Transverse colon (tissue), 4 donors: ENCODE measurements around the gene HIVEP3. TPM values are rescaled to one million over a fixed set of nuclear protein-coding genes. Genes with fewer than 3 reads are reported as not detected.

ENCODE experiments used
- DNase-seq: peaks from one replicate; pipeline ENCODE4 v3.0.0-alpha.2; 2019
- H3K27ac ChIP-seq, 4 donors: fragments of 200-600 bp; sonication (generic); 2 replicates each; pipeline ENCODE4 v1.5.1; 2016 to 2018; ENCODE audit warnings: inconsistent platforms in 4 of 4
- H3K27me3 ChIP-seq: fragments of 200-600 bp; sonication (generic); 2 replicates; pipeline ENCODE4 v1.5.1; 2017; ENCODE audit warnings: inconsistent platforms
- H3K36me3 ChIP-seq, 4 donors: fragments of 200-600 bp; sonication (generic); 2 replicates each; pipeline ENCODE4 v1.5.1; 2017 to 2019; ENCODE audit warnings: inconsistent platforms in 4 of 4
- H3K4me1 ChIP-seq, 4 donors: fragments of 200-600 bp; sonication (generic); 2 replicates each; pipeline ENCODE4 v1.5.1; 2017 to 2020; ENCODE audit warnings: inconsistent platforms in 4 of 4
- H3K4me3 ChIP-seq, 4 donors: fragments of 200-600 bp; sonication (generic); 1 replicate in 1 of 4; 2 replicates in 3 of 4; pipeline versions ENCODE4 v1.5.1 to v1.6.1; 2017 to 2019; ENCODE audit warnings: inconsistent platforms in 4 of 4
- H3K9me3 ChIP-seq, 2 donors: fragments of 200-600 bp; sonication (generic); 2 replicates each; pipeline ENCODE4 v1.5.1; 2017 to 2019; ENCODE audit warnings: inconsistent platforms in 2 of 2
- EP300 ChIP-seq: sonication (generic); formaldehyde crosslinking; IDR thresholded peaks from one replicate; pipeline ENCODE4 v1.6.1; 2017; ENCODE audit warnings: antibody characterized with exemption, low read depth
- POLR2A ChIP-seq: fragments of 450-650 bp; IDR thresholded peaks from one replicate; pipeline ENCODE4 v1.6.1; 2016; ENCODE audit warnings: antibody characterized with exemption, mild to moderate bottlenecking, moderate library complexity
- POLR2AphosphoS5 ChIP-seq, 3 donors: sonication (generic); formaldehyde crosslinking; IDR thresholded peaks; one replicate each; pipeline ENCODE4 v1.6.1; 2016; ENCODE audit warnings: antibody characterized with exemption in 3 of 3
- WGBS, 2 donors: methylation state at CpG; one replicate each; pipeline ENCODE4 v1.1.5; 2018; ENCODE audit warnings: low coverage in 1 of 2; 5-methylcytosine and 5-hydroxymethylcytosine counted together
- in situ Hi-C, 4 donors: fragments of 200-750 bp; cut with MboI; loops; one replicate each; pipeline versions ENCODE4 v1.15.0 to v1.15.1; 2017; ENCODE audit warnings: low sequenced_read_pairs in 3 of 4, low pct_ligation_motif_present in 1 of 4, low pct_unique_long_range_greater_than_20kb in 1 of 4
- intact Hi-C: fragments of 100-400 bp; cut with DNase I; formaldehyde crosslinking; loops from one replicate; pipeline ENCODE4 v1.15.1; 2023; ENCODE audit warnings: low total_unique reads
- total RNA-seq, 4 donors: library from RNA; depleted of rRNA; stranded (reverse); fragments of >200 nt; gene quantifications; one replicate each; pipeline ENCODE4 v1.1.0, GENCODE V29; 2016
- TF ChIP-seq, protein P1 (sequence below), 5 experiments: fragments of 200-600 bp in 3 of 5; fragments of 450-650 bp in 2 of 5; sonication (generic) in 3 of 5; IDR thresholded peaks; 1 replicate in 2 of 5; 2 replicates in 3 of 5; pipeline ENCODE4 v1.5.1; 2016 to 2017; ENCODE audit warnings: antibody characterized with exemption in 5 of 5, inconsistent platforms in 3 of 5, mild to moderate bottlenecking in 2 of 5, moderate library complexity in 1 of 5

The HIVEP3 gene
- total RNA-seq, 4 donors from 2014 or later: 3.7 to 15.0 (median 5.2) TPM

DNA sequence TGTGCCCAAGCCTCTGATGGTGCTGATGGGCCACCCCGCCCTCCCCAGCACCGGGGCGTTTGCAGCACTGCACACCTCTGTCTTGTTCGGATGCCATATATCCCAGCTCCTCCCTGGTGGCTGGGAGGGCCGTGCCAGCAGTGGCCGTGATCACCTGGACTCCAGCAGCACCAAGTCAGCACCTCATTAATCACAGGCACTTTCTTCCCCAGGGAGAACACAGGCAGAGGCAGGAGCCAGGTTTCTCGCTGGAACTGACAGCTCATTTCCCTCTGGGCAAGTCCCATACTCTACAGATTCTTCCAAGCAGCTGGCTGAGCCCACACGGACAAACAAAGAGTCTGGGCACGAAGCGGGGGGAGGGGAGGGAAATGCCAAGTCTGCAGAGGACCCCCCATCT lies 292.6 kb downstream of the HIVEP3 start:
- Histone ChIP-seq H3K36me3 (no peaks in the 10 kb centered on the region), H3K4me1 (peaks cover 0 to 8% (median 0%) of the 10 kb centered on the region in 4 donors), H3K27ac (no peak overlapping the region), H3K4me3 (no peak overlapping the region), H3K9me3 (no peaks in the 10 kb centered on the region), H3K27me3 (no peaks in the 10 kb centered on the region)
- intact Hi-C loops (no loop called here), in situ Hi-C loops (no loop called here)
- 58% methylated on average over 10 of the region's 10 CpGs; no CpG with 5 or more reads in 1 of the 2 donors for WGBS, 2 donors
- no peak for TF ChIP-seq POLR2A
- TF ChIP-seq, protein P1, sequence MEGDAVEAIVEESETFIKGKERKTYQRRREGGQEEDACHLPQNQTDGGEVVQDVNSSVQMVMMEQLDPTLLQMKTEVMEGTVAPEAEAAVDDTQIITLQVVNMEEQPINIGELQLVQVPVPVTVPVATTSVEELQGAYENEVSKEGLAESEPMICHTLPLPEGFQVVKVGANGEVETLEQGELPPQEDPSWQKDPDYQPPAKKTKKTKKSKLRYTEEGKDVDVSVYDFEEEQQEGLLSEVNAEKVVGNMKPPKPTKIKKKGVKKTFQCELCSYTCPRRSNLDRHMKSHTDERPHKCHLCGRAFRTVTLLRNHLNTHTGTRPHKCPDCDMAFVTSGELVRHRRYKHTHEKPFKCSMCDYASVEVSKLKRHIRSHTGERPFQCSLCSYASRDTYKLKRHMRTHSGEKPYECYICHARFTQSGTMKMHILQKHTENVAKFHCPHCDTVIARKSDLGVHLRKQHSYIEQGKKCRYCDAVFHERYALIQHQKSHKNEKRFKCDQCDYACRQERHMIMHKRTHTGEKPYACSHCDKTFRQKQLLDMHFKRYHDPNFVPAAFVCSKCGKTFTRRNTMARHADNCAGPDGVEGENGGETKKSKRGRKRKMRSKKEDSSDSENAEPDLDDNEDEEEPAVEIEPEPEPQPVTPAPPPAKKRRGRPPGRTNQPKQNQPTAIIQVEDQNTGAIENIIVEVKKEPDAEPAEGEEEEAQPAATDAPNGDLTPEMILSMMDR (IDR thresholded peaks at IDR 0.05): no peak
- no peak for TF ChIP-seq POLR2AphosphoS5 (IDR thresholded peaks at IDR 0.05)
- TF ChIP-seq EP300: no peak
- DNase-seq: no peak

DNA sequence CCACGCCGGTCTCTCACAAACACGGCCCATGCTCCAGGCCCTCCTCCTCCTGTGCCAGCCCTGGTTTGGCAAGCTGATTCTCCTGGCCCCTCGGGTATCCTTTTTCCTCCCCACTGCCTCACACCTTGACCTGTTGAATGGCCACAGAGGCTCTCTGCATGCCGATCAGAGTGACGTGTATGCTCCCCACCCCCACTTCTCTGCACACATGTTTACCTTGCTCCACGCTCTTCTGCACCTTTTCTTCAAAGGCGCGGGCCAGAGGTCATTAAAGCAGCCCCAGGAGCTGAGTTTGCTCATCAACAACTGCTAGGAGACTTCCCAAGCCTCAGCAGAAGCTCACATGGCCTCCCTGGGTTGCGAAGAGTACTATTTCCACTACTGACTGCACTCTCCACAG lies 295.0 kb downstream of the HIVEP3 start:
- no peak for DNase-seq
- intact Hi-C loops (no loop called here), in situ Hi-C loops (no loop called here)
- H3K27ac ChIP-seq: no peak overlapping the region
- H3K4me1 ChIP-seq: peaks cover 0 to 8% (median 0%) of the 10 kb centered on the region in 4 donors
- no peaks in the 10 kb centered on the region for H3K27me3 ChIP-seq
- WGBS, 2 donors: 83 to 86% methylated on average over 6 to 10 of the region's 10 CpGs
- no peak overlapping the region for H3K4me3 ChIP-seq
- H3K9me3 ChIP-seq: no peaks in the 10 kb centered on the region
- TF ChIP-seq, protein P1 (IDR thresholded peaks at IDR 0.05): no peak
- TF ChIP-seq POLR2AphosphoS5 (IDR thresholded peaks at IDR 0.05) (no peak), POLR2A (no peak), EP300 (no peak)
- no peaks in the 10 kb centered on the region for H3K36me3 ChIP-seq

DNA sequence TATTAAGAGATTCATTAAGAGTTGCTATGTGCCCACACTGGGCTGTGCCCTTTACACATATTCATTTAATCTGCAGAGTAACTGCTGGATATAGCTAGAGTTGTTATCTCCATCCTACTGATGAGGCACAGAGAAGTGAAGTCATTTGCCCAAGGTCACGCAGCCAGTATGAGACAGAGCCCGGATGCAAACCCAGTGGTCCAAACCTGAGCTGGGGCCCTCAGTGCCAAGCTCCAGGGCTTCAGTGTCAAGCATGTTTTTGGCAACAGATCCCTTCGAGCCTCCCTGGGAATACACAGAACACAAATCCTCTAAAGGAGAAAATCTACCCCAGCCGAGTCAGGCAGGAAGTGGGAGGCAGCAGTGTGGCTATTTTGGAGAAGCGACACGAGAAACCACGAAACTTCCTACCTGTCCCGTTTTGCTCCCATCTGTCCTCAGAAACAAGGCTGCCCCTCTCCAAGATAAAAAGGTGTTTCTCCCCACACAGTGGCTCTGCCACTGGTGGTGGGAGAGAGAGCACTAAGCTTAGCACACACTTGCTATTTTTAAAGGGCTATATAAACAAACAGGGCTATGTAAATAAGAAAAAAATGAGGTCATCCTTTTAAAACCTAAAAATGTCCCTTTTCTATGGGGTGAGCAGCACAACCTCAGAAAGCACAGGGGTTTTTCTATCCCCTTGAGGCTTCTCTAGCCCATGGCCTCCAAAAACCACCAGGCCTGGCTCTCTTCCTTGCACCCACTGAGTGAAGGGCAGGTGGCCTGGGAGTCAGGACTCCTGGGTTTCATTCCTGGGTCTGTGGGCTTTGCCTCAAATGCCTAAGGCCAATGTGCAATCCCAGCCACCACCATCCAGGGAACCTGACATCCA lies 295.6 kb downstream of the HIVEP3 start:
- H3K9me3 ChIP-seq: no peaks in the 10 kb centered on the region
- DNase-seq: no peak
- WGBS, 2 donors: 66 to 78% methylated on average over 5 to 8 of the region's 8 CpGs
- H3K27me3 ChIP-seq: no peaks in the 10 kb centered on the region
- H3K36me3 ChIP-seq: no peaks in the 10 kb centered on the region
- TF ChIP-seq, protein P1 (IDR thresholded peaks at IDR 0.05): no peak
- TF ChIP-seq EP300: no peak
- no peak for TF ChIP-seq POLR2A
- no peak for TF ChIP-seq POLR2AphosphoS5 (IDR thresholded peaks at IDR 0.05)
- H3K27ac ChIP-seq: no peak overlapping the region
- in situ Hi-C loops (no loop called here), intact Hi-C loops (no loop called here)
- peaks cover 0 to 13% (median 0%) of the 10 kb centered on the region in 4 donors for H3K4me1 ChIP-seq
- no peak overlapping the region for H3K4me3 ChIP-seq

DNA sequence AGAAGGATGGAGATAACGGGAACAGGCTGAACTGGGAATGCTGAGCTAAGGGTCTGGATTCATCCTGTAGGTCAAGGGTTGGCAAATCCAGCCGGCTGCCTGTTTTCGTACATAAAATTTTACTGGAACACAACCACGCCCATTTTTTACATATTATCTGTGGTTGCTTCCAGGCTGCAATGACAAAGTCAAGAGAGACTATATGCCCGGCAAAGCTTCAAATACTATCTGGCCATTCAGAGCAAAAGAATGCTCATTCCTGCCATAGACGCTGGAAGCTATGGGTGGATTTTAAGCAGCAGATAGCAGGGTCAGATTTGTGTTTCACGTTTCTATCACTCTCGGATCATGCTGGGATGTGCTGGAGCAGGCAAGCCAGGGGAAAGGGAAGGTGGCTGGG lies 296.3 kb downstream of the HIVEP3 start:
- in situ Hi-C loops: no loop called here
- peaks cover 0 to 18% (median 0%) of the 10 kb centered on the region in 4 donors for H3K4me1 ChIP-seq
- H3K27me3 ChIP-seq: no peaks in the 10 kb centered on the region
- H3K36me3 ChIP-seq: no peaks in the 10 kb centered on the region
- H3K9me3 ChIP-seq: no peaks in the 10 kb centered on the region
- H3K27ac ChIP-seq: no peak overlapping the region
- no peak overlapping the region for H3K4me3 ChIP-seq
- TF ChIP-seq EP300: no peak
- TF ChIP-seq, protein P1 (IDR thresholded peaks at IDR 0.05): no peak
- TF ChIP-seq POLR2A: no peak
- 40% methylated on average over 4 to 8 of the region's 8 CpGs for WGBS, 2 donors
- intact Hi-C loops: no loop called here
- DNase-seq: no peak
